ENCODE measurements around the gene ABLIM2. TPM values are rescaled to one million over a fixed set of nuclear protein-coding genes. Genes with fewer than 3 reads are reported as not detected.

ABLIM2 gene
- total RNA-seq, 1 experiment from 2014 or later = 1.0 TPM

DNA sequence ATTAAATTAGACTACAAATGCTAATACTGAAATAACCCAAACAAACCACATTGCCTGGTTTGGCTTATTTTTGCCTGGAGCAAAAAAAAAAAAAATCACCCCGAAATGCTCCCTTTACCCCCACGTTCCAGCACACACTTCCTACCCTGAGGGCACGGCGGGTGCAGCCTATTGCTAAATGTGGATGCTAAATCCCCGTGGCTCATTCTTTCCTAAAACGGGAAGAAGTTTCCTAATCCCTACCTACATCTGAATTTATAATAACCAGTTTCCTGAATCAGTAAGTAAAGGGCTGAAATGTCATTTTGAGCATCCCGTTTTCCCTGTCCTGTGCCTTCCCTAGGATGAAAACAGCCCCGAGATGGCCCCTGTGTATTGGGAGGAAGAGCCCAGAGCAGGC is 97.0 kb downstream of the ABLIM2 start:
- Mint-ChIP-seq H3K27ac (no peak overlapping the region), H3K36me3 (ENCODE audit: insufficient read depth in 1 of 3, low read depth in 3 of 3) (peaks cover 12 to 22% (median 21%) of the 10 kb centered on the region in 3 experiments; a peak in 6 of 7 replicates), H3K27me3 (ENCODE audit: low read depth) (peaks cover 3% of the 10 kb centered on the region), H3K9me3 (peaks cover 23 to 26% of the 10 kb centered on the region in 2 experiments), H3K4me3 (no peak overlapping the region), H3K4me1 (peaks cover 0 to 2% of the 10 kb centered on the region in 2 experiments; a peak in 1 of 4 replicates)
- Histone ChIP-seq H3K27me3 (ENCODE audit: insufficient read depth, low read length) (no peaks in the 10 kb centered on the region), H3K4me2 (ENCODE audit: insufficient read depth, insufficient read length, low read length) (no peak overlapping the region), H3K56ac (ENCODE audit: insufficient read length, low read depth, low read length) (no peak overlapping the region), H2BK120ac (ENCODE audit: low read depth, low read length, poor library complexity, severe bottlenecking) (no peak overlapping the region), H3T11ph (ENCODE audit: low read length) (no peak overlapping the region), H3K4me1 (ENCODE audit: insufficient read depth, low read length) (no peaks in the 10 kb centered on the region), H4K5ac (ENCODE audit: insufficient read length, low read depth, low read length) (no peak overlapping the region), H2AFZ (ENCODE audit: low read length) (no peak overlapping the region), H2BK5ac (ENCODE audit: insufficient read length, low read length) (no peak overlapping the region), H3K14ac (ENCODE audit: insufficient read depth, low read length) (no peak overlapping the region), H2BK15ac (ENCODE audit: low read depth, low read length) (no peak overlapping the region), H3K9ac (ENCODE audit: extremely low read depth, insufficient read length, low read length) (no peak overlapping the region), H3K23me2 (ENCODE audit: insufficient read length, low read depth, low read length, poor library complexity, severe bottlenecking) (no peaks in the 10 kb centered on the region), H3K23ac (ENCODE audit: insufficient read length, low read depth, low read length) (no peak overlapping the region), H3K4ac (ENCODE audit: low read depth, low read length) (no peak overlapping the region), H2BK12ac (ENCODE audit: insufficient read length, low read depth, low read length) (no peak overlapping the region), H4K20me1 (ENCODE audit: control insufficient read depth, insufficient read depth, insufficient read length) (no peaks in the 10 kb centered on the region), H3K18ac (ENCODE audit: insufficient read length, low read depth, low read length) (no peak overlapping the region), H3K9me3 (ENCODE audit: control insufficient read depth, low read depth, low read length) (no peaks in the 10 kb centered on the region), H3K79me2 (ENCODE audit: insufficient read depth, low read length) (no peaks in the 10 kb centered on the region), H4K91ac (ENCODE audit: insufficient read length, low read depth, low read length) (no peak overlapping the region), H4K8ac (replicated peaks; ENCODE audit: insufficient read length, low read depth, low read length) (no peak overlapping the region), H2AK5ac (ENCODE audit: insufficient read length, low read length) (no peak overlapping the region), H3K79me1 (ENCODE audit: insufficient read depth, low read depth, low read length, poor library complexity, severe bottlenecking) (no peaks in the 10 kb centered on the region), H3K27ac (ENCODE audit: insufficient read length, low read depth, low read length) (no peak overlapping the region), H2BK20ac (ENCODE audit: low read depth, low read length, poor library complexity, severe bottlenecking) (no peak overlapping the region)
- TF ChIP-seq, protein P1, sequence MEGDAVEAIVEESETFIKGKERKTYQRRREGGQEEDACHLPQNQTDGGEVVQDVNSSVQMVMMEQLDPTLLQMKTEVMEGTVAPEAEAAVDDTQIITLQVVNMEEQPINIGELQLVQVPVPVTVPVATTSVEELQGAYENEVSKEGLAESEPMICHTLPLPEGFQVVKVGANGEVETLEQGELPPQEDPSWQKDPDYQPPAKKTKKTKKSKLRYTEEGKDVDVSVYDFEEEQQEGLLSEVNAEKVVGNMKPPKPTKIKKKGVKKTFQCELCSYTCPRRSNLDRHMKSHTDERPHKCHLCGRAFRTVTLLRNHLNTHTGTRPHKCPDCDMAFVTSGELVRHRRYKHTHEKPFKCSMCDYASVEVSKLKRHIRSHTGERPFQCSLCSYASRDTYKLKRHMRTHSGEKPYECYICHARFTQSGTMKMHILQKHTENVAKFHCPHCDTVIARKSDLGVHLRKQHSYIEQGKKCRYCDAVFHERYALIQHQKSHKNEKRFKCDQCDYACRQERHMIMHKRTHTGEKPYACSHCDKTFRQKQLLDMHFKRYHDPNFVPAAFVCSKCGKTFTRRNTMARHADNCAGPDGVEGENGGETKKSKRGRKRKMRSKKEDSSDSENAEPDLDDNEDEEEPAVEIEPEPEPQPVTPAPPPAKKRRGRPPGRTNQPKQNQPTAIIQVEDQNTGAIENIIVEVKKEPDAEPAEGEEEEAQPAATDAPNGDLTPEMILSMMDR (conservative IDR thresholded peaks at IDR 0.05) = no peak
- DNase-seq = no peak
- no CpG with 5 or more reads among the region's 8 CpGs for WGBS (ENCODE audit: extremely low coverage, insufficient read length, low lambda C conversion rate)
